ENCODE results near the gene LSM14A. TPM values are rescaled to one million over a fixed set of nuclear protein-coding genes. Genes with fewer than 3 reads are reported as not detected.

LSM14A gene
- total and polyA plus RNA-seq, 2 of the 13 experiments (the other 11 are each of a cell fraction or from before 2014, with no cell fraction given), result 77.0 to 83.6 TPM

DNA sequence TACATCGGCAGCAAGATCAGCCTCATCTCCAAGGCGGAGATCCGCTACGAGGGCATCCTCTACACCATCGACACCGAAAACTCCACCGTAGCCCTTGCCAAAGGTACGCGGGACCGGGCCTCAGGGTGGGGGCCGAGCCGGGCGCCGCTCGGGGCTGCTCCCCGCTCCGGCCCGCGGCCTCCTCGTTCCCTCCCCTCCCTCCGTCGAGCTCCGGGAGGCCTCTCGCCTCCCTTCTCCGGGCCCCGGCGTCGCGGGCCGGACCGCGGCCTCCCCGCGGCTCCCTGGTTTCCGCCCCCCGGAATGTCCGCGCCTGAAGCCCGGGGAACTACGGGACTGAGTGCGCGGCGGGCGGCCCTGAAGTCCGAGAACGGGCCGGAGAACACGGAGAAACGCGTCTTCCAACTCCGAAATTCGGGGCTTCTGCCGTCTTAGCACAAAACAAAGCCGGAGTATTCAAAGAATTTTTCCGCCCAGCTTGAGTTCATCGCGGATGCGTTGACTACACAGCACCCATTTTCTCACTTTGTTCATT, 423 bp downstream of the LSM14A start (continued):
- TF ChIP-seq, protein P1, sequence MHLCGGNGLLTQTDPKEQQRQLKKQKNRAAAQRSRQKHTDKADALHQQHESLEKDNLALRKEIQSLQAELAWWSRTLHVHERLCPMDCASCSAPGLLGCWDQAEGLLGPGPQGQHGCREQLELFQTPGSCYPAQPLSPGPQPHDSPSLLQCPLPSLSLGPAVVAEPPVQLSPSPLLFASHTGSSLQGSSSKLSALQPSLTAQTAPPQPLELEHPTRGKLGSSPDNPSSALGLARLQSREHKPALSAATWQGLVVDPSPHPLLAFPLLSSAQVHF (CRISPR knock-in tag; IDR thresholded peaks at IDR 0.05), result 0 out of 2 replicates have a peak, but pooled peaks have one; percentile 7
- TF ChIP-seq RELA (CRISPR knock-in tag; IDR thresholded peaks at IDR 0.05) (no peak), ZNF589 (CRISPR knock-in tag; conservative IDR thresholded peaks at IDR 0.05) (no peak; the same call in 1 of the 2 replicates), ZSCAN31 (CRISPR knock-in tag; IDR thresholded peaks at IDR 0.05; ENCODE audit: low read depth) (no peak), RBAK (CRISPR knock-in tag; IDR thresholded peaks at IDR 0.05) (no peak), ZNF354B (CRISPR knock-in tag; IDR thresholded peaks at IDR 0.05) (peak; percentile 22; the same call in 1 of the 2 replicates), CHD4 (IDR thresholded peaks at IDR 0.05; ENCODE audit: borderline replicate concordance, low read length) (no peak), ZNF773 (CRISPR knock-in tag; IDR thresholded peaks at IDR 0.05; ENCODE audit: borderline replicate concordance) (0 out of 2 replicates have a peak, but pooled peaks have one; percentile 12), MTF1 (CRISPR knock-in tag; IDR thresholded peaks at IDR 0.05) (no peak), SMARCC2 (IDR thresholded peaks at IDR 0.05) (no peak), ZNF644 (CRISPR knock-in tag; IDR thresholded peaks at IDR 0.05; ENCODE audit: low read depth) (no peak), MTF2 (CRISPR knock-in tag; IDR thresholded peaks at IDR 0.05; ENCODE audit: borderline replicate concordance) (no peak), ESRRA (CRISPR knock-in tag; IDR thresholded peaks at IDR 0.05; ENCODE audit: low read depth) (no peak), THYN1 (CRISPR knock-in tag; IDR thresholded peaks at IDR 0.05; ENCODE audit: borderline replicate concordance, low read depth) (no peak), NCOA5 (CRISPR knock-in tag; IDR thresholded peaks at IDR 0.05) (no peak), NRL (CRISPR knock-in tag; IDR thresholded peaks at IDR 0.05; ENCODE audit: borderline replicate concordance) (no peak), SRSF4 (IDR thresholded peaks at IDR 0.05; ENCODE audit: low read depth, low read length, poor library complexity, severe bottlenecking) (no peak), ZNF883 (CRISPR knock-in tag; IDR thresholded peaks at IDR 0.05; ENCODE audit: not compliant biosample characterization) (no peak)
- TF ChIP-seq, protein P2, sequence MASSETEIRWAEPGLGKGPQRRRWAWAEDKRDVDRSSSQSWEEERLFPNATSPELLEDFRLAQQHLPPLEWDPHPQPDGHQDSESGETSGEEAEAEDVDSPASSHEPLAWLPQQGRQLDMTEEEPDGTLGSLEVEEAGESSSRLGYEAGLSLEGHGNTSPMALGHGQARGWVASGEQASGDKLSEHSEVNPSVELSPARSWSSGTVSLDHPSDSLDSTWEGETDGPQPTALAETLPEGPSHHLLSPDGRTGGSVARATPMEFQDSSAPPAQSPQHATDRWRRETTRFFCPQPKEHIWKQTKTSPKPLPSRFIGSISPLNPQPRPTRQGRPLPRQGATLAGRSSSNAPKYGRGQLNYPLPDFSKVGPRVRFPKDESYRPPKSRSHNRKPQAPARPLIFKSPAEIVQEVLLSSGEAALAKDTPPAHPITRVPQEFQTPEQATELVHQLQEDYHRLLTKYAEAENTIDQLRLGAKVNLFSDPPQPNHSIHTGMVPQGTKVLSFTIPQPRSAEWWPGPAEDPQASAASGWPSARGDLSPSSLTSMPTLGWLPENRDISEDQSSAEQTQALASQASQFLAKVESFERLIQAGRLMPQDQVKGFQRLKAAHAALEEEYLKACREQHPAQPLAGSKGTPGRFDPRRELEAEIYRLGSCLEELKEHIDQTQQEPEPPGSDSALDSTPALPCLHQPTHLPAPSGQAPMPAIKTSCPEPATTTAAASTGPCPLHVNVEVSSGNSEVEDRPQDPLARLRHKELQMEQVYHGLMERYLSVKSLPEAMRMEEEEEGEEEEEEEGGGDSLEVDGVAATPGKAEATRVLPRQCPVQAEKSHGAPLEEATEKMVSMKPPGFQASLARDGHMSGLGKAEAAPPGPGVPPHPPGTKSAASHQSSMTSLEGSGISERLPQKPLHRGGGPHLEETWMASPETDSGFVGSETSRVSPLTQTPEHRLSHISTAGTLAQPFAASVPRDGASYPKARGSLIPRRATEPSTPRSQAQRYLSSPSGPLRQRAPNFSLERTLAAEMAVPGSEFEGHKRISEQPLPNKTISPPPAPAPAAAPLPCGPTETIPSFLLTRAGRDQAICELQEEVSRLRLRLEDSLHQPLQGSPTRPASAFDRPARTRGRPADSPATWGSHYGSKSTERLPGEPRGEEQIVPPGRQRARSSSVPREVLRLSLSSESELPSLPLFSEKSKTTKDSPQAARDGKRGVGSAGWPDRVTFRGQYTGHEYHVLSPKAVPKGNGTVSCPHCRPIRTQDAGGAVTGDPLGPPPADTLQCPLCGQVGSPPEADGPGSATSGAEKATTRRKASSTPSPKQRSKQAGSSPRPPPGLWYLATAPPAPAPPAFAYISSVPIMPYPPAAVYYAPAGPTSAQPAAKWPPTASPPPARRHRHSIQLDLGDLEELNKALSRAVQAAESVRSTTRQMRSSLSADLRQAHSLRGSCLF (CRISPR knock-in tag; IDR thresholded peaks at IDR 0.05; ENCODE audit: borderline replicate concordance), result no peak
- TF ChIP-seq, protein P3, sequence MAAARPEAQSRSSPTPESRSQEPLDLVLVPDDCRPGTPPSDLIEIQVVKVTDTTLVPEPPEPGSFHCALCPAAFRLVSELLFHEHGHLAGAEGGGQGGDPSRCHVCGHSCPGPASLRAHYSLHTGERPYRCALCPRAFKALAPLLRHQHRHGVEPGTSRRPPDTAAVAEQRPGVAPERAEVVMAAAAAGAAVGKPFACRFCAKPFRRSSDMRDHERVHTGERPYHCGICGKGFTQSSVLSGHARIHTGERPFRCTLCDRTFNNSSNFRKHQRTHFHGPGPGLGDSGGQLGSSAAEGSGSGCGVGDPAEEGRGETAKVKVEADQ (CRISPR knock-in tag; IDR thresholded peaks at IDR 0.05; ENCODE audit: borderline replicate concordance), result no peak
- TF ChIP-seq, protein P4, sequence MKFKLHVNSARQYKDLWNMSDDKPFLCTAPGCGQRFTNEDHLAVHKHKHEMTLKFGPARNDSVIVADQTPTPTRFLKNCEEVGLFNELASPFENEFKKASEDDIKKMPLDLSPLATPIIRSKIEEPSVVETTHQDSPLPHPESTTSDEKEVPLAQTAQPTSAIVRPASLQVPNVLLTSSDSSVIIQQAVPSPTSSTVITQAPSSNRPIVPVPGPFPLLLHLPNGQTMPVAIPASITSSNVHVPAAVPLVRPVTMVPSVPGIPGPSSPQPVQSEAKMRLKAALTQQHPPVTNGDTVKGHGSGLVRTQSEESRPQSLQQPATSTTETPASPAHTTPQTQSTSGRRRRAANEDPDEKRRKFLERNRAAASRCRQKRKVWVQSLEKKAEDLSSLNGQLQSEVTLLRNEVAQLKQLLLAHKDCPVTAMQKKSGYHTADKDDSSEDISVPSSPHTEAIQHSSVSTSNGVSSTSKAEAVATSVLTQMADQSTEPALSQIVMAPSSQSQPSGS (CRISPR knock-in tag; IDR thresholded peaks at IDR 0.05), result no peak
